GM21825 (cell line): ENCODE measurements around the gene HCFC1.
"Not testable (repeated sequence)": the region's sequence is repeated elsewhere in the genome, so short reads cannot be mapped to it uniquely, and the experiment has no call there.

Experiments
- ATAC-seq: cut with Tn5 transposase; IDR thresholded peaks from one replicate; pipeline ENCODE4 v1.9.1; 2021; ENCODE audit warnings: mild to moderate bottlenecking, moderate library complexity; ENCODE audit not compliant: unreplicated experiment

HCFC1 gene

DNA sequence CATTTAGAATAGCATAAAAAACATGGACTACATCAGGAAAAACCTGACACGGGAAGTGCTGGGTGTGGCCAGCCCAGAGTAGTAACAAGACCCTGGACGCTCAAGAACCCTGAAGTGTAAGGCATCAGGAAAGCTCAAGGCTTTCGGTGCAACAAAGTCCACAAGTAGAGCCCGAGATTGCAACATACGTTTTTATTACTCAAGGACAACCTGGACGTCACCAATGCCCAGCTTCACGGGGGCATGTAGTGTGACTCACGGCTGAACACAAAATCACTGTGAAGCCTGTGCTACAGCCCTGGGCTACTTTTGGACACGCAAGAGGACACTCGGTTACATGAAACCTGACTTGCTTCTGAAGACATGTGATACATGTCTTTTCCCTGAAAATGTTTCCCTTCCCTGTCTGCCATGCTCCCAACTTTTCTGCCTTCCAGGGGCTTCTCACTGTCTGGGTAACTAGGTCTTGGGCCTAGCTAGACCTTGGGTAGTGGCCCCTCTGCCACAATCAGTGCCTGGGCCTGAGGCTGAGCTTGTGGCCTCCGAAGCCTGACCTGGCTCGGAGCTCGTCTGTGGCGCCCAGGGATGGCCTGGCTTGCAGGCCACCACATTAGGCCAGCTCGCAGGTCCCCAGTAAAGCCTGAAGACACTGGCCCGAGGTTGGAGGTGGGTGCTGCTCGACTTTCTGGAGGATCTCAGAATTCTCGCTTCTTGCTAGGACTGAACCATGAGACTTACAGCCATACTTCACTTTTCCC is 38.9 kb upstream of the HCFC1 start:
- ATAC-seq, result no peak

DNA sequence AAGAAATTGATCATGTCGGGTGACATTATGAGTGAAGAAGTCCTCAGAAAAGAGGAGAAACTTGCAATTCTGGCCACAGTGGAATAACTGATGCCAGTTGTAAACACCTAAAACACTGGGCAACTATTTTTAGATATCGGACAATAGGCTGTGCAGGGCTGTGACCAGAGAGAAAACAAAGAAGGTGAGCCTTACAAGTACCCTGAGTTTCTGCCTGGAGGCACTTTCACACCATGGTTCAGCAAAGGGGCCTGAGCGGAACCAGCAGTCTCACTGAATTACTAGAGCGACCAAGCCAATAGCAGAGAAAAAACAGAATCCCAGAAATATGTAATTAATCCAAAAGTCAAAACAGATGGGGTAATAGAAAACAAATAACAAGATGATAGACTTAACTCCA is 36.9 kb upstream of the HCFC1 start:
- ATAC-seq, result no peak

DNA sequence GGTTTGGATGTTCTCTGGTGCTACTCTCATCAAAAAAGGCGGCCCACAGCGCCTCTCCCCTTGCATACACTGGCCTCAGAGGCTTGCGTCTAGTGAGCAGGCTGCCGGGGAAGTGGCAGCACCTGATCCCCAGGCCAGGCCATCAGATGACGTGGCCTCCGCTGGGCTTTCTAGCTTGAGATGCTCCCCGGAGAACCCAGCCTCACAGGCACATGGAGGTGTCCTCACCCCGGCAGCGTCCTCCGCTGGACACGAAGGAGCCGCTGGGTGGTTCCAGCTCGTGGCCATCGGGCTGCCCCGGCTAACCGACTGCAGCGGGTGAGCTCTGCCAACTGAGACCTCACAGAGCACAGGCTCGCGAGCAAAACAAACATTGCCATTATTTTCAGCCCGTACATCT is 35.3 kb upstream of the HCFC1 start:
- no peak for ATAC-seq

DNA sequence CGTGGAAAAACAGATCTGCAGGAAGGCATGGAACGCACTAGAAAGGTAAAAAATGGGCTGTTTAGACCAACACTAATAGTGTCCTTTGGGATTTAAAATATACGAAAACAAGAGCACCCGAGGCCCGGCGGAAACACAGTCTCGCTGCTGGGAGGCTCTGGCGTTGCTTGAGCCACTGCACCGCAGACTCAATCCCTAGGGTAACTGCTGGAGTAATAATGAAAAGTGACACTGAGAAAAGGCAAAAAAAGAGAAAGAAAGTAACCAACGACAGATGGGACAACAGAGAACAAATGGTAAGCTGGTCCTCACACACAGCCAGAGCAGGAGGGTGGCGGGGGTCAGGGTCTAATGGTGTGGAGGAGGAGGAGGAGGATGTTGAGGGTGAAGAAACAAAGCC is 32.7 kb upstream of the HCFC1 start:
- ATAC-seq, result no peak

DNA sequence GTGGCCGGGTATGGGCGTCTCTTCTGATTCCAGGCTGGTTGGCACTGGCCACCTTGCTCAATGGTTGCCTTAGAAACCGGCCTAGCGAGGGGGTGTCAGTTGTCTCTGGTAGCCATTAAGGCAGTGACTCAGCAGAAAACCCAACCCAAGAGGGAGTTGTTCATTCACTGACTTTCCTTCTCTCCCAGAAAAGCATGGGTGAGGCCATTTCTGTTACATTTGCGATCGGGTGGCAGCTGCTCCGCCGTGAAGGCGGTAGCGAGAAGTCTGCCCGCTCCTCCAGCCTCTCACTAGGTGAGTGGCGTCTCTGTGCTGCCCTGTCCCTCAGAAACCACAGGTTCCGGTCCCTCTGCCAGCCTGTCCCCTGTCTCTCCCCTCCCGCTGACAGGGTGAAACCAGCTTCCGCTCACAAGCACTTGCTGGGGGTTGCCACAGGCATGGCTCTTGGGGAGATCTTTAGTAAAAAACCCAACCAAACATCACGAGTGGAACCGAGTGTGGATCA is 30.6 kb upstream of the HCFC1 start:
- ATAC-seq, result no peak

DNA sequence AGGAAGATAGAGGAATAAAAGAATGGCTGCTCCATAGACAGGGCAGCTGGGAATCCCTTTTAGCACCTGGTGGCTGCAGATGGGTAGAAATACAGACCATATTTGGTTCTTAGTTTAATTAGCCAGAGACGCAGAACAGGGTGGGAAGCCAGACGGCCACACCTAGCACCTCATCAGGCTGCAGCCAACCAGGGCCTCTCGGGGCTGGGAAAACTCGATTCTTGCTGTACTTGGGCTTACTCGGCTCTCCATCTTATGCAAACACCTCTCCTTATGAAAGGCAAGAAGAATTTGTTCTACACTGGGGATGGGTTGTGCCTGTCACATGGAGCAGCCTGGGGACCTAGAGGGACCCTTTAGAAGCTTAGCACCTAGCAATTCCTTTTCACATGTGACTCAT is 28.4 kb upstream of the HCFC1 start:
- no peak for ATAC-seq

DNA sequence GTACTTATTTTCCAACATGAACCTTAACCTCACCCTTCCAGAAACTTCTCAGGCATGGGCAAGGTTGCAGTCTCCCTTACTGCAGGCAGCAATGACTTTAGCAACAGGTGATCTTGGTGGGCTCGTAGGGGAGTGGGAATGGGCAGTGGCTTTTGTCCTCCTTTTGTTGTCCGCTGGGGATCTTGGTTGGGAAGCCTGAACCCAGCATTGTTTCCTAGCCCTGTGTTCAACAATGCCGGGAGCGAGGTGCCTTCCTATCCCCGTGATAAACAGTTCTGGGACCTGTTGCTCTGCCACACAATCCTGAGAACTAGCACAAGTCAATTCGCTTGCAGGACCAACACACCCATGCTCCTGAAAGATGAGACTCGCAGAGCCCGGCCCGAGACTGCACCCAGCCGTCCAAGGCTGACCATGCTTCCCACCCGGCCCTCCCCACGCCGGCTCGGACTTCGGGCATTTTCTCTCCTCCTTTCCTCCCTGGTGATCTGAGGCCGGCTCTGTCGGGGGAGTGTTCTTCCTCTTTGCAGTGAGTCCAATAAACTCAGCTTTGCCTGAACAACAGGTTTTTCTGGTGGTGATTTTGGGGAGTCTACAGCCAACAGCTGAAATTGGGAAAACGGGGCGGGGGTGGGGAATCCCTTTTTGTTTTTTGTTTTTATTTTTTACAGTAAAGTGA is 27.9 kb upstream of the HCFC1 start:
- ATAC-seq, result no peak

DNA sequence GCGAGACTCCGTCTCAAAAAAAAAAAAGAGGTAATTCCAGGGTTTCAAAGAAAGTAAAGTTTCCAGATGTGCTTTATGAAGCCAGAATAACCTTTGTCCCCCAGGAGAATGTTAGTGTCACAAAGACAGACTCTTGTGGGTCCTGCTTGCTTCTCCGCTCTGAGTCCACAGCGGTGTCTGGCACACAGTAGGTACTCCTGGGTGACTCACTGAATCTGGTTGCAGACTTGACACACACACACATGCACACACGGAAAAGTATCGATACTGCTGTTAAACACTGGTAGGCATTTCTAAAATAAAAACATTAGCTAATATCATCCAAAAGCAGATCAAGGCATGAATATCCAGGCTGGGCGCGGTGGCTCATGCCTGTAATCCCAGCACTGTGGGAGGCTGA is 23.9 kb upstream of the HCFC1 start:
- no peak for ATAC-seq

DNA sequence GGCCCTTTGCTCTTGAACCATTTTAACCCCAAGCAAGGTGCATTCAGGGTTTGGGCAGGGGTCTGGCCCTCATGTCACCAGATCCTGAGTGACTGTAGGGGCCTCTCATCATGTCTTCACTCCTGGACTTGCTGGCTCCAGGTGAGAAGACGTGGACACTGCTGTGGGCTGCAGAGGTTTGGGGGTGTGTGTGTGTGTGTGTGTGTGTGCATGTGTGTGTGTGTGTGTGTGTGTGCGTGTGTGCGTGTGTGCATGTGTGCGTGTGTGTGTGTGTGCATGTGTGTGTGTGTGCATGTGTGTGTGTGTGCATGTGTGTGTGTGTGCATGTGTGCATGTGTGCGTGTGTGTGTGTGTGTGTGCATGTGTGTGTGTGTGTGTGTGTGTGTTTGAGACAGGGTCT is 22.8 kb upstream of the HCFC1 start:
- ATAC-seq, result not testable (repeated sequence)

DNA sequence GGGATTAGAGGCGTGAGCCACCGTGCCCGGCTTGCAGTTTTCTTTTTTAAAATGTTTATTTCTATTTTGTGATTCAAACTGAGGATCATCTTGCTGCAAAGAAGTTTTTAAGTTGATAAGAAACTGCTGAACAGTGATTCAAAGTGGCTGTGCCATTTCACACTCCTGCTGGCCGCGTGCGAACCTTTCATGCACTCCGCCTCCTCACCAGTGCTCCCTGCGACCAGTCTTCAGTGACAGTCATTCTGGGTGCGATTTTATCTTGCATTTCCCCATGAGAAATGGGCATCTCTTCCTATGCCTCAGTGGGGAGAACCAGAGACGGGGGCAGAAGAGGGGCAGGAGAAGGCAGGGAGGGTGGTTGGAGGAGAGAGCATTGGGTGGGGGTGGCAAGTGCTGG is 22.4 kb upstream of the HCFC1 start:
- ATAC-seq, result no peak

DNA sequence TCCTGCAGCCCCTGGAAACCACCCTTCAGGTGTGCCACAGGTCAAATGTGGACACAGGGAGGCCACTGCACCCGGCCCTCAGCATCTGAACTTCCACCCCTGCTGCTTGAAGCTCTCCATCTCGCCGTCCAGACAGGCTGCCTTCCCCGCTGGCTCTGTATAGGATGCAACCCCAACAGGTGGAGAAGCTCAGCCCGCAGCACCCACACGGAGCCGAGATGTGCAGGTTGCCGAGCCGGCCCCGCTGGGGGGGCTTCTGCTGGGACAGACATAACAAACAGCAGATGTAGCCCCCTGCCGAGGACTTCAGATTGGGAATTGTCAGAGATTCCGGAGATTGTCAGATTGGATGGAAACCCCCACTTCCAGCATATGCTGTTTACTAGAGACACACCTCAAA is 21.5 kb upstream of the HCFC1 start:
- no peak for ATAC-seq

DNA sequence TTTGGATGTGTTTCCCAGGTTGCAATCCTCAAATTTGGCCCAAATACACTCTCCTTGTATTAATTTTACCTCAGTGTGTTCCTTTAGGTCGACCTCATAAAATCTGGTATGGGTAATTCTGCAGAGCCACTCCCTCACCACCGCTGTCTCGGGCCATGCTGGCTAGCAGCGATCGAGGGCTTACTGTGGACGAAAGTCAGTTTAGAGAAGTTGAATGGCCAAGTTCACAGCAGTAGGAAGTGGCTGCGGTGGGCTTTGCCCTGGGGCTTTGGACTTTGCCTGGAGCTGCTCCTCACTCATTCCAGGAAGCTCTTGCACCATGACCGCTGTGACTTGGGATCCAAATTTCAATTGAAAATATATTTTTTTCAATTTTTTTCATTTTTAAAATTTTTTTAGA is 20.6 kb upstream of the HCFC1 start:
- no peak for ATAC-seq

DNA sequence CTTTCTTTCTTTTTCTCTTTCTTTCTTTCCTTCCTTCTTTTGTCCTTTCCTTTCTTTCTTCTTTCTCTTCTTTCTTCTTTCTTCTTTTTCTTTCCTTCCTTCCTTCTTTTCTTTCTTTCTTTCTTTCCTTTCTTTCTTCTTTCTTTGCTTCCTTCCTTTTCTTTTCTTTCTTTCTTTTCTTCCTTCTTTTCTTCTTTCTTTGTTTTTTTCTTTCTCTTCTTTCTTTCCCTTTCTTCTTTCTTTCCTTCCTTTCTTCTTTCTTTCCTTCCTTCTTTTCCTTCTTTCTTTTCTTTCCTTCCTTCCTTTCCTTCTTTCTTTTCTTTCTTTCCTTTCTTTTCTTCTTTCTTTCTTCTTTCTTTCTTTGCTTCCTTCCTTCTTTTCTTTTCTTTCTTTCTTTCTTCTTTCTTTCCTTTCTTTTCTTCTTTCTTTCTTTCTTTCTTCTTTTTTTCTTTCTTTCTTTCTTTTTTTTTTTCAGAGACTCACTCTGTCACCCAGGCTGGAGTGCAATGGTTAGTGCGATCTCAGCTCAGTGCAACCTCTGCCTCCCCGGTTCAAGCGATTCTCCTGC is 19.5 kb upstream of the HCFC1 start:
- ATAC-seq, result no peak

DNA sequence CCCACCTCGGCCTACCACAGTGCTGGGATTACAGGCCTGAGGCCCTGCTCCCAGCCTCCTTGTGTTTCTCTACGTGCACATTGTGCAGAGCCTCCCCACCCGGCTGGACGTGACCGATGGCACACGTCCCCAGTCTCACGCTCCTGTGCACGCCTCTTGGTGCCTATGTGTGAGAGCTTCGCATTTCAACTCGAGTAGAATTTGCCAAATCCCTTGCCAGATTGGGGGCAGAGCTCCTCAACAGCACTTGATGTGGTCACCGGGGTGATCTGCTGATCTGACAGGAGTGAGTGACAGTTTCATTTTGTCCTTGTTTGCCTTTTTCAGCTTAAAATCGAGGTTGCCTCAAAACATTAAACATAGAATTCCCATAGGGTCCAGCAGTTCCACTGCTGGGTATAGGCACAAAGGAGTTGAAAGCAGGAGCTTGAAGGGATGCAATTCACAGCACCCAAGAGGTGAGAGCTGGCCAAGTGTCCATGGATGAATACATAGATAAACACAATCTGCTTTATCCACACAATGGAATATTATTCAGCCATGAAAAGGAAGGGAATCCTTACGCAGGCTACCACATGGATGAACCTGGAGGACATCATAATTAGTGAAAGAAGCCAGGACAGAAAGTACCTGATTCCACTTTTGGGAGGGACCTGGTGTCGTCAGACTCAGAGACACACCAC is 18.5 kb upstream of the HCFC1 start:
- ATAC-seq, result no peak

DNA sequence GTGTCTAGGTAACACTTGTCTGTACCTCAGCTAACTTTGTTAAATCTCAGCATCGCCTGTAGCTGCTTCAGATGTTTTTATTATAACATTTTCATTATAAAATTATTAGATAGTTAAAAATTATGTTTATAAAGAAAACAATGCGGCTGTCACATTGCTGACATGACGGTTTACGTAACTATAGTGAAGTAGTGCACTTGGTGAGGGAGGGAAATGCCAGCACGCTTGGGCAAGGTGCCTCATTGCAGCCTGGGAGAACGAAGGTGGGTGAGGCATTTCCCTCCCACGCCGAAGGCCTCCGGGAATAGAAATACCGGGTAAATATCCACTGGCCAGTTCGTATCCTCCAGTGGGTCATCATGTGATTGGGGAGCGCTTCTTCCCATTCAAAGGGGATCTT is 16.9 kb upstream of the HCFC1 start:
- no peak for ATAC-seq

DNA sequence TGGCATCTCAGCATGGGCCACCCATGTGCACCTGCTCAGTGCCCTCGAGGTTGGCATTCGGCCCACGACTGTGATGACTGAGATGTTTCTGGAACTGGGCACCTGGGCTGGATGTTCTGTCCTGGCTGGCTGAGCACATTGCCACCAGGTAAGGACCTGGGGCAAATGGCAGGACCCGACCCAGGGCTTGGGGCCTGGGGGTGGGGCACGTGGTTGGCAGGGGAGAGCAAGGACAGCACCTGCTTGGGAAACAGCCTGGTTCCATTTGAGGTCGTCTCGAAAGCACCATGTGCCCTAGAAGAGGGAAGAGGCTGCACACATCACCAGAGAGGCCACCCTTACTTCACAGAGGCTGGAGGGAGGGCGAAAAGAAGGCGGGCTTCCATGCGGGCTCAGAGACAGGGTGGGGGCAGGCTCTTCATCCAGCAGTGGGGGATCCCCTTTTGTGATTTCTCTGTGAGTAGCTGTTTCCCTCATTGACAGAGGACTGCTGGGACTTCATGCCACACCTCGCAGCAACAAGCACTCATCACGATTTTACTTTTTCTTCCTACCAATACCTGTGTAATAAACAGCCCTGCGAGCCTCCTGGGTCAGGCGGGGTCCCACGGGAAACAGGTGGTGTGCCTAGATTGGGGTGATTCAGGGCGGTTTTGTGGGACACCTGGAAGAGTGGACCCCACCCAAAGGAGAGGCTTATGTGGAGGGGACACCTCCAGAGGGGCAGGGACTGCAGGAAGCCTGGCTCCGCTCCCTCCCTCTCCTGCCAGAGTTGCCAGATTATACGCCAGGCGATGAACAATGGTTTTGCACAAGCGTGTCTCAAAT is 12.9 kb upstream of the HCFC1 start:
- no peak for ATAC-seq

DNA sequence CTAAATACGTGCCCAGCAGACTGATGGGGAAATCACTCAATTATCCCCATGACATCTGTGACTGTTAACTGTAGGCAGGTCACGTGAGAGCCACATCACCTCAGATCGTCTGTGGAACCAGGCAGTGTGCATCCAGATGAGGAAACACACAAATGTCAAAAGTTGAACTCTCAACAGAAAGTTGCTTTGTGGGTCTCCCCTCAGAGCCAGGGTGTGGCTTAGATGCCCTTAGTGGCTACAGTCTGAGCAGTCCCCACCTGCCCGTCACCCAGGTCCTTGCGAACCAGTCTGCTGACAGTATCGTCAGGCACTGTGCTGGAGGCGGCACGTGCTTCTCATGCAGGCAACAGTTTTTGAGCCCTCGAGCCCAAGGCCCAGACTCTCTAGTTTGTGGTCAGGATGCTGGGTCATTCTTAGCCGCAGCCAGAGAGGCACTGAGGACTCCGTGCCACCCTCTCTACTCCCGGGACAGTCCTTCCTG is 11.7 kb upstream of the HCFC1 start:
- no peak for ATAC-seq

DNA sequence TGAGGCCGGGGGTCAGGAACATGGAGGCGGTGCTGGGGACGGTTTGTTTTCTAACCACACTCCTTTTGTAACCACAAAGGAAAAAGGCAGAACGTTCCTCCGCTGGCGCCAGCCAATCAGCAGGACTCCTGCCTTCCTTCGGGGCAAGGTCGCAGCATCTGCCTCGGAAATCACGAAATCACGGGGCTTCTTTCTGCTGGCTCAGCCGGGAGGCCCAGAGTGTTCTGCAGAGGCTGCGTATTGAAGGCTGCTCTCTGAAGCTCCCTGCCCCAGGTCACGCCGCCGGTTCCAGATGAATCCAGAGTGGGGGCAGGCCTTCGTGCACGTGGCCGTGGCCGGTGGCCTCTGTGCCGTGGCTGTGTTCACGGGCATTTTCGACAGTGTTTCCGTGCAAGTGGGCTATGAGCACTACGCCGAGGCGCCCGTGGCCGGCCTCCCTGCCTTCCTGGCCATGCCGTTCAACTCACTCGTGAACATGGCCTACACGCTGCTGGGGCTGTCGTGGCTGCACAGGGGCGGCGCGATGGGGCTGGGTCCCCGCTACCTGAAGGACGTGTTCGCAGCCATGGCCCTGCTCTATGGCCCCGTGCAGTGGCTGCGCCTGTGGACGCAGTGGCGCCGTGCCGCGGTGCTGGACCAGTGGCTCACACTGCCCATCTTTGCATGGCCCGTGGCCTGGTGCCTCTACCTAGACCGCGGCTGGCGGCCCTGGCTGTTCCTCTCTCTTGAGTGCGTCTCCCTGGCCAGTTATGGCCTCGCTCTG is 10.3 kb upstream of the HCFC1 start:
- no peak for ATAC-seq

DNA sequence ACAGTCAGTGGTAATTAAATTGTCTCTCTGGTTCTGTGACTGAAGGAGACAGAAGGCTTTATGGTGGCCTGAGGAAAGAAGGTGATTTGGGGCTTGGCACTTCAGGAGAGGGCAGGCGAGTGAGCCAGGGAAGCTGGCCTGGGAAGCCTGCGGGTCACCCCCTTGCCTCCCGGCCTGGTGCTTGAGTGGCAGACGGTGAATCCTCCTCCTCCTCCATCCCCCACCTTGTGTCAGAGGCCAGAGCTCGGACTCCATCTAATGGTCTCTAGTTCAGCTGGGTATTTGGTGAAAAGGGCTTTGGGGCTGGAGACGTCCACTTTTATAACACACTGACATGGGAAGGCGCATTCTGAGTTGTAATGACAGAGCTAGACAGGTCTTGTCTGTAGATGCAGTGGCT is 9.6 kb upstream of the HCFC1 start:
- ATAC-seq, result no peak

DNA sequence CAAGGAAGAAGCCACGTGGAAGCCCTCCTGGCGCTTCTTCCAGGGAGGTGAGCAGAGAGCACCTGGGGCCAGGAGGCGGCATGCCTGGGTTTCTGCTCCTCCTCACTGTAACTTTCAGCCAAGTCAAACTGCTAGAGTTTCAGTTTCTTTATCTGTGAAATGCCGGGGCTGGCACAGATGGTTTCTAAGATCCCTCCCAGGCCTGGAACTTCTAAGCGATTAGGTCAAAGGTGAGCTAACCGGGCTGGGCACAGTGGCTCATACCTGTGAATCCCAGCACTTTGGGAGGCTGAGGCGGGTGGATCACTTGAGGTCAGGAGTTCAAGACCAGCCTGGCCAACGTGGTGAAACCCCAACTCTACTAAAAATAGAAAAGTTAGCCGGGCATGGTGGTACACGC is 8.8 kb upstream of the HCFC1 start:
- not testable (repeated sequence) for ATAC-seq
